Esophagus squamous epithelium (tissue), 4 donors: ENCODE data around the gene GBA2.

Experiments used
- CTCF ChIP-seq, 6 experiments: fragments of 450-650 bp in 4 of 6; fragments of 200-600 bp in 2 of 6; sonication (generic) in 2 of 6; IDR thresholded peaks; one replicate each; pipeline ENCODE4 v1.5.1; 2016 to 2019; ENCODE audit warnings: antibody characterized with exemption in 6 of 6, mild to moderate bottlenecking in 4 of 6, moderate library complexity in 4 of 6
- POLR2A ChIP-seq, 4 donors: fragments of 450-650 bp; IDR thresholded peaks; one replicate each; pipeline ENCODE4 v1.6.1; 2017; ENCODE audit warnings: antibody characterized with exemption in 4 of 4, mild to moderate bottlenecking in 4 of 4, moderate library complexity in 3 of 4

GRCh38 chr9:35691334-35691650 is 57.7 kb downstream of the GBA2 start:
- TF ChIP-seq CTCF (IDR thresholded peaks at IDR 0.05) (no peak), POLR2A (IDR thresholded peaks at IDR 0.05) (no peak)
